CD8-positive, alpha-beta memory T cell (primary cell): Measurements from ENCODE around the gene RPS10. TPM values are rescaled to one million over a fixed set of nuclear protein-coding genes. Genes with fewer than 3 reads are reported as not detected.

ENCODE experiments used
- CTCF ChIA-PET: fragments of 350-600 bp; sonication (Branson Sonifier 250); formaldehyde crosslinking; loops from one replicate; lab custom pipeline; 2021; ENCODE audit warnings: antibody characterized with exemption; lab: Charles Lee
- POLR2A ChIA-PET: fragments of 350-600 bp; sonication (Branson Sonifier 250); formaldehyde crosslinking; loops from one replicate; lab custom pipeline; 2021; ENCODE audit warnings: antibody characterized with exemption; lab: Charles Lee
- DNase-seq, 5 donors: peaks; one replicate each; pipeline versions ENCODE4 v3.0.0 to v3.0.0-alpha.2; 2020 to 2022; ENCODE audit warnings: mixed read lengths in 1 of 5
- H3K27ac ChIP-seq: one replicate; pipeline ENCODE4 v1.7.0; 2013; ENCODE audit warnings: low read depth, mild to moderate bottlenecking, low read length, moderate library complexity
- H3K27me3 ChIP-seq: 2 replicates; pipeline ENCODE4 v1.7.0; 2013; ENCODE audit warnings: low read length, mild to moderate bottlenecking; ENCODE audit not compliant: insufficient read depth, poor library complexity, severe bottlenecking
- H3K36me3 ChIP-seq: 2 replicates; pipeline ENCODE4 v1.7.0; 2013; ENCODE audit warnings: mild to moderate bottlenecking, low read length, moderate library complexity; ENCODE audit not compliant: insufficient read depth
- H3K4me1 ChIP-seq: 2 replicates; pipeline ENCODE4 v1.7.0; 2013; ENCODE audit warnings: mild to moderate bottlenecking, low read length, moderate library complexity; ENCODE audit not compliant: insufficient read depth
- H3K4me3 ChIP-seq: 2 replicates; pipeline ENCODE4 v1.7.0; 2013; ENCODE audit warnings: mild to moderate bottlenecking, low read length
- H3K9me3 ChIP-seq: 2 replicates; pipeline ENCODE4 v1.7.0; 2013; ENCODE audit warnings: mild to moderate bottlenecking, low read length
- H3K27ac Mint-ChIP-seq, 8 donors: one replicate each; pipeline ENCODE4 v1.8.0; 2020 to 2021; ENCODE audit warnings: mixed read lengths in 8 of 8, mild to moderate bottlenecking in 6 of 8, inconsistent platforms in 3 of 8, moderate library complexity in 3 of 8
- H3K27me3 Mint-ChIP-seq, 2 donors: one replicate each; pipeline ENCODE4 v1.8.0; 2020 to 2021; ENCODE audit warnings: mixed read lengths in 2 of 2, mild to moderate bottlenecking in 1 of 2, moderate library complexity in 1 of 2
- H3K36me3 Mint-ChIP-seq, 3 donors: one replicate each; pipeline ENCODE4 v1.8.0; 2020 to 2021; ENCODE audit warnings: mixed read lengths in 3 of 3, inconsistent platforms in 1 of 3, mild to moderate bottlenecking in 1 of 3
- H3K4me1 Mint-ChIP-seq, 3 donors: one replicate each; pipeline ENCODE4 v1.8.0; 2020 to 2021; ENCODE audit warnings: mixed read lengths in 3 of 3, inconsistent platforms in 1 of 3, mild to moderate bottlenecking in 1 of 3
- H3K4me3 Mint-ChIP-seq, 7 donors: one replicate each; pipeline ENCODE4 v1.8.0; 2020 to 2021; ENCODE audit warnings: mixed read lengths in 7 of 7, mild to moderate bottlenecking in 6 of 7, moderate library complexity in 4 of 7, inconsistent platforms in 2 of 7
- H3K9me3 Mint-ChIP-seq, 5 donors: one replicate each; pipeline ENCODE4 v1.8.0; 2020 to 2022; ENCODE audit warnings: mixed read lengths in 5 of 5, mild to moderate bottlenecking in 3 of 5, moderate library complexity in 2 of 5, inconsistent platforms in 1 of 5
- polyA plus RNA-seq: library from polyadenylated mRNA; unstranded; fragments of 300-500 nt; fragmentation: Illumina TruSeq; gene quantifications from one replicate; pipeline ENCODE4 v1.2.3, GENCODE V29; 2021
- total RNA-seq, 2 experiments: library from RNA; stranded (reverse); gene quantifications; one replicate each; pipeline ENCODE4 v1.2.3, GENCODE V29; 2021

Gene RPS10
- total RNA-seq = 1,000 to 10,000 TPM; 1,999 to 2,032 TPM
- polyA plus RNA-seq = 1,462 TPM

DNA sequence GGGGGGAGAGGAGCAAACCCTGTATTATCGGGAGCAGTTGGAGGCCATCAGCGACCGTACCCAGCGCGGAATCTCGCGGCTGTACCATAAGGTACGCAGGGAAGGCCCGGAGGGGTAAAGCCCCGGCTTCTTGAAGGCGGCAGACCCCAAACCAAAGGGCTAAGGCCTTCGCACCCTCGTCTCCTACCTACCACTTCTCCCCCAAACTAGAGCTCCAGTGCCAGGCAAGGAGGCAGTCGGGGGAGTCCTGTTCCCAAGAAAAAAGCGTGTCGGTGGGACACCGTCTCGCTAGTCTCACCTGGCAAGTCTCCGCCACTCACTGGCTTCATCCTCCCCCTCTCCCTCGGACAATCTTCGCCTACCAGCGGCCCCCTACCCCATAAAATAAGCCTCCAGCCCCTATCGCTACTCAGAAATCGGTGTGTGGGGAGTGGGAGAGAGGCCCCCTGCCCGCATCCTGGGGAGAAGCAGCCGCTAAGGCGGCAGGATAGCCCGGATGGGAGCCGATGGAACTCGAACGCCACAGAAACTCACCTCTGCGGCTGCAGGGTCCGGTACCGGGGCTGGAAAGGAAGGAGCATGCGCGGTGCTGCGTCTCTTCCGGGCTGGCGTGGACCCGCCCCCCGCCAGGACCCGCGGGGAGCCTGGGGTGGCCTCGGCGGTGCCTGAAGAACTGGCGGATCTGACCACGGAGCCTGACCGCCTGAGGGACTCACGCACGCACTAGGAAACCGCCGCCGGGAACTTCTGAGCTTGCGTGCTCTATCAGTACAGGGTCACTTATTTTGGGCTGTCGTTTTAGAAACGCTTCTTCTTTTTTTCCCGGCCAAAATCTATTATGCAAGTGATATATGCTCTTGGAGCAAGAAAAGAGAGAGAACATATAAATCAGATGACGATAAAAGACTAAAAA, at the start of gene RPS10:
RPS10 (minus strand) TSS at position 572 of the 913 bp plus-strand sequence. CDS start 848 bp downstream, outside the sequence.
- DNase-seq = peak; percentile 85 to 90 (median 86)
- Histone ChIP-seq H3K4me3 (peak within 1 kb of the TSS; percentile 98), H3K27ac (peak within 1 kb of the TSS; percentile 94), H3K27me3 (no peaks in the 10 kb centered on the region), H3K9me3 (no peaks in the 10 kb centered on the region), H3K36me3 (peaks cover 35% of the 10 kb centered on the region), H3K4me1 (peaks cover 22% of the 10 kb centered on the region)
- no peaks in the 10 kb centered on the region for H3K27me3 Mint-ChIP-seq
- peak within 1 kb of the TSS; percentile 96 to 99 (median 98) for H3K27ac Mint-ChIP-seq
- CTCF ChIA-PET = interaction anchor here (1.1 to 2.4 kb wide), 5 partner anchors 11 to 229 kb away, joined by 3 to 10 read pairs (median 3); no protein-coding TSS in a partner anchor
- peaks cover 3 to 49% (median 5%) of the 10 kb centered on the region in 3 donors for H3K36me3 Mint-ChIP-seq
- H3K9me3 Mint-ChIP-seq = no peaks in the 10 kb centered on the region
- POLR2A ChIA-PET = interaction anchor here (0.5 to 2.1 kb wide), 5 partner anchors 34 to 1603 kb away, joined by 4 to 10 read pairs (median 6); partner anchors contain the start of genes HMGA1 and SMIM29
- peaks cover 26 to 45% (median 33%) of the 10 kb centered on the region in 3 donors for H3K4me1 Mint-ChIP-seq
- H3K4me3 Mint-ChIP-seq = peak within 1 kb of the TSS; percentile 97 to 100 (median 99)

DNA sequence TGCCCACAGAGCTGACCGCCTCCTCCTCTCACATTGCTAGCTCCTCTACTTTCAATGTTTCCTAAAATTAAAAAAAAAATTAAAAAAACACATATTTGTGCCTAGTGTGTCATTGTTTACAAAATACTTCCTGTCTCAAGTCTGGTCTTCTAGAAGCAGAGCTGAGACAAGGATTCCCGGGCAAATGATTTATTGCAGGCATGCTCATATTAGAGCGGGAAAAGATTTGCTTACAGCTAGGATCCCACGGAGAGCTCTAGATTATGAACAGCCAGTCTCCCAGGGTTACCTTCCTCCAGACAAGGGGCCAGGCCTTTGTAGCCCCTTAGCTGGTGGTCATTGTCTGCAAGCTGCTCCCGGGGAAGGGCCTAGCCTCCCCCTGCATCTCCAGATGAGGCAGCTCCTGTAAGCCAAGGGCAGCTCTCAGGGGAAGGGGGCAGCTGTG, 49.4 kb upstream of the RPS10 start:
- CTCF ChIA-PET = interaction anchor here (0.8 to 1.4 kb wide), 3 partner anchors 9 to 279 kb away, joined by 3 read pairs; no protein-coding TSS in a partner anchor
- no peak overlapping the region for H3K4me3 Mint-ChIP-seq

DNA sequence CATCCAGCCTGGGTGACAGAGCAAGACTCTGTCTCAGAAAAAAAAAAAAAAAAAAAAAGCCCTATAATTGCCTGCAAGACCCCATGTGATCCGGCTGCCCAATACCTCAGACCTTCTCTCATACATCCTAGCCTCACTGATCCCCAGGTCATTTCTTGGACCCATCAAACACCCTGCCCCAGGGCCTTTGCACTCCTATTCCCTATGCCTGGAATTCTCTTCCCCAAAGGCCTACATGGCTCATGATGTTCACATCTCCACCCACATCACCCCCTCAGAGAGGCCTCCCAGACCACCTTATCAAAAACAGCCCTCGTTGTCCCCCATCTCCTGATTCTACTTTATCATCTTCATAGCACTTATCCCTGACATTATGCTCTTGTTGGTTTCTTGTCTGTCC, 48.9 kb upstream of the RPS10 start:
- Mint-ChIP-seq H3K36me3 (peaks cover 0 to 5% (median 0%) of the 10 kb centered on the region in 3 donors), H3K27me3 (no peaks in the 10 kb centered on the region), H3K4me3 (no peak overlapping the region), H3K9me3 (peaks cover 0 to 4% (median 0%) of the 10 kb centered on the region in 5 donors), H3K27ac (peak overlapping the region in 3 of 8 donors; percentile 52 to 64 (median 54)), H3K4me1 (no peaks in the 10 kb centered on the region)
- ChIA-PET POLR2A (no interaction called here), CTCF (interaction anchor here (0.8 to 1.4 kb wide), 3 partner anchors 8 to 279 kb away, joined by 3 read pairs; no protein-coding TSS in a partner anchor)
- Histone ChIP-seq H3K9me3 (no peaks in the 10 kb centered on the region), H3K36me3 (no peaks in the 10 kb centered on the region), H3K27me3 (no peaks in the 10 kb centered on the region), H3K27ac (no peak overlapping the region), H3K4me1 (no peaks in the 10 kb centered on the region), H3K4me3 (no peak overlapping the region)
- no peak for DNase-seq

More for the DNA sequence above, 49.4 kb upstream of the RPS10 start:
- H3K27me3 Mint-ChIP-seq = no peaks in the 10 kb centered on the region
- H3K27ac ChIP-seq = no peak overlapping the region
- no peak overlapping the region for H3K4me3 ChIP-seq
- POLR2A ChIA-PET = no interaction called here
- peak overlapping the region in 1 of 8 donors; percentile 64 for H3K27ac Mint-ChIP-seq
- H3K4me1 ChIP-seq = no peaks in the 10 kb centered on the region
- H3K36me3 Mint-ChIP-seq = peaks cover 0 to 5% (median 0%) of the 10 kb centered on the region in 3 donors
- no peaks in the 10 kb centered on the region for H3K27me3 ChIP-seq
- H3K9me3 ChIP-seq = no peaks in the 10 kb centered on the region
- DNase-seq = no peak
- no peaks in the 10 kb centered on the region for H3K36me3 ChIP-seq
- peaks cover 0 to 4% (median 0%) of the 10 kb centered on the region in 5 donors for H3K9me3 Mint-ChIP-seq
- H3K4me1 Mint-ChIP-seq = no peaks in the 10 kb centered on the region

DNA sequence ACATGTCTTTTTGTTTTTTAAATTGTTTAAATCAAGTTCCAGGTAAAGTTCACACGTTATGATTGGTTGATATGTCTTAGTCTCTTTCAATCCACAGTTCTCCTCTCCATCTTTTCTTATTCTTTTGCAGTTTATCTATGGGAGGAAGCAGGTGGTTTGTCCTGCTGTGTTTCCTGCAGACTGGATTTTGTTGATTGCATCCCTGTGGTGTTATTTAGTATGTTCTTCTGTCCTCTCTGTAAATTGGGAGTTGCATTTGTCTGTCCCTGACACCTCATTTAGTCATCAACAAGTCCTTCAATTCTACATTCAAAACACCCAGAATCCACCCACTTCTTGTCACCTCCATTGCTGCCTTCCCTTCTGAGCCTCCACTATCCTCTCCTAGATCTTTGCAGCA, 48.1 kb upstream of the RPS10 start:
- H3K4me1 Mint-ChIP-seq = peaks cover 0 to 1% (median 0%) of the 10 kb centered on the region in 3 donors
- Histone ChIP-seq H3K4me3 (no peak overlapping the region), H3K4me1 (no peaks in the 10 kb centered on the region), H3K27ac (no peak overlapping the region), H3K36me3 (no peaks in the 10 kb centered on the region), H3K27me3 (no peaks in the 10 kb centered on the region), H3K9me3 (no peaks in the 10 kb centered on the region)
- H3K4me3 Mint-ChIP-seq = no peak overlapping the region
- peaks cover 0 to 4% (median 0%) of the 10 kb centered on the region in 5 donors for H3K9me3 Mint-ChIP-seq
- H3K36me3 Mint-ChIP-seq = peaks cover 0 to 5% (median 0%) of the 10 kb centered on the region in 3 donors
- ChIA-PET CTCF (no interaction called here), POLR2A (no interaction called here)
- no peaks in the 10 kb centered on the region for H3K27me3 Mint-ChIP-seq
- no peak overlapping the region for H3K27ac Mint-ChIP-seq
- no peak for DNase-seq

DNA sequence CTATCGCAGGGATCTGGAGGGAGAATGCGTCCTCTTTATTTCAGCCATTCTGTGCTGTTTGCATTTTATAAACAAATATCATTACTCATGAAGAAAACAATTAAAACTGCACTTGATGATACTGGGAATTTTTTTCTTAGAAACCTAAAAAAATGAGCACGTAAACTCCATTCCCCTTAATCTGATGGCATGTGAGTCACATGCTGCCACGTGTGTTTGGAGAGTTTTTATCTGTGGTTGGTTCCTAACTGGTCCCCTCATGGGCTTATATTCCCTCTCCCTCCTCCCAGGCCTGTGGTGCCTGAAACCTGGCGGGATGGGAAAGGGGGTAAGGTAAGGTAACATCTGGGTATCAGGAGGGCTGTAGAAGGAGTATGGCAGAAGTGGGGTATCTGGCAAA, 46.6 kb upstream of the RPS10 start:
- Mint-ChIP-seq H3K9me3 (peaks cover 0 to 4% (median 0%) of the 10 kb centered on the region in 5 donors), H3K27ac (no peak overlapping the region), H3K4me1 (peaks cover 0 to 1% (median 0%) of the 10 kb centered on the region in 3 donors), H3K36me3 (peaks cover 0 to 5% (median 0%) of the 10 kb centered on the region in 3 donors), H3K27me3 (no peaks in the 10 kb centered on the region), H3K4me3 (no peak overlapping the region)
- Histone ChIP-seq H3K9me3 (no peaks in the 10 kb centered on the region), H3K36me3 (no peaks in the 10 kb centered on the region), H3K4me1 (no peaks in the 10 kb centered on the region), H3K4me3 (no peak overlapping the region), H3K27ac (no peak overlapping the region), H3K27me3 (no peaks in the 10 kb centered on the region)
- POLR2A ChIA-PET = no interaction called here
- DNase-seq = no peak
- CTCF ChIA-PET = interaction anchor here (1.1 kb wide), 1 partner anchor 12 kb away, joined by 3 read pairs; no protein-coding TSS in a partner anchor

DNA sequence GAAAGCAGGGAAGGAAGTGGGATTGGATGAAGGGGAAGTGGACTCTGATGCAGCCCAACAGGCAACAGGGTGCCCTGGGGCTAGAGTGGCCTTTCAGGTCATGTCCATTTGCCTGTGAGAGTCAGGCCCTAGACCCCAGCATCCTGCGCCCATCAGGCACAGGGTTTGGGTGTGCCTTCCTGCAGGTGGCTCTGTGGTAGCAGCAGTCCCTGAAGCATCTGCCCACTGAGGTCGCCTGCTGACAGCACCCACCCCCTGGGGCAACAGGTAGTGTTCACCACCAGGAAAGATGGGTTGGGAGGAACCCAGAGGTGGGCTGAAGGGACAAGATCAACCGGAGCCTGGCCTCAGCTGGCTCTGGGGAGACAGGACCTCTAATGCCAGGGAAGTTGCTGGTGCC, 43.6 kb upstream of the RPS10 start:
- no peak overlapping the region for H3K27ac Mint-ChIP-seq
- no peak overlapping the region for H3K4me3 ChIP-seq
- no peaks in the 10 kb centered on the region for H3K9me3 ChIP-seq
- peaks cover 10 to 15% of the 10 kb centered on the region in 2 donors for H3K27me3 Mint-ChIP-seq
- H3K4me1 Mint-ChIP-seq = peaks cover 6 to 12% (median 8%) of the 10 kb centered on the region in 3 donors
- no peak for DNase-seq
- H3K4me1 ChIP-seq = peaks cover 4% of the 10 kb centered on the region
- no peak overlapping the region for H3K27ac ChIP-seq
- ChIA-PET POLR2A (no interaction called here), CTCF (interaction anchor here (1.0 to 2.3 kb wide), 2 partner anchors 10 to 139 kb away, joined by 3 to 10 read pairs; no protein-coding TSS in a partner anchor)
- peak overlapping the region in 1 of 7 donors; percentile 28 for H3K4me3 Mint-ChIP-seq
- no peaks in the 10 kb centered on the region for H3K36me3 ChIP-seq
- peaks cover 0 to 5% (median 0%) of the 10 kb centered on the region in 3 donors for H3K36me3 Mint-ChIP-seq
- H3K9me3 Mint-ChIP-seq = peaks cover 0 to 4% (median 0%) of the 10 kb centered on the region in 5 donors
- H3K27me3 ChIP-seq = peaks cover 5% of the 10 kb centered on the region

DNA sequence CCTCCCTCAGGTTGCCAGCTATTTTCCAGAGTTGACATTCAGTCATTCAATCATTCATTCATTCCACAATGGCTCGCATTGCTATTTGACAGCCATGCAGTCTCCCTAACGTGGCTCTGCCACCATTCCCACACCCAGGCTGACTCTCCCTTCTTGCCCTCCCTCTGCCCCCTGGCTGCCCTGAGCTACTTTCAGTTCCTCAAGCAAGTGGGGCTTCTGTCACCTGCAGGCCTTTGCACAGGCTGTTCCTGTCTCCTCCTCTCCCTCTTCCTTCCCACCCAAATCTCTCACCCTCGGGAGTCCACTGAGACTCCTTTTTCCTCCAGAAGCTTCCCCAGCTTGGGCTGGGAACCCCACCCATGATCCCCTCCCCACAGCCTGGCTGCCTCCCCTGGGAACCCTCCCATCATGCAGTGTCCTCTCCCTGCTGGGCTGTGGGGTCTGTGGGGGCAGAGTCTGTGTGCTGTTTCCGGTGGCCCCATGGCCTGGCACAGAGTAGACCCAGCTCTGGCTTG, 42.6 kb upstream of the RPS10 start:
- Mint-ChIP-seq H3K4me1 (peaks cover 6 to 12% (median 8%) of the 10 kb centered on the region in 3 donors), H3K27me3 (peaks cover 14 to 22% of the 10 kb centered on the region in 2 donors)

More for the DNA sequence above, 42.6 kb upstream of the RPS10 start:
- DNase-seq = no peak
- ChIA-PET POLR2A (no interaction called here), CTCF (interaction anchor here (1.0 to 2.3 kb wide), 2 partner anchors 9 to 140 kb away, joined by 3 to 10 read pairs; no protein-coding TSS in a partner anchor)
- H3K4me3 Mint-ChIP-seq = no peak overlapping the region
- no peaks in the 10 kb centered on the region for H3K36me3 Mint-ChIP-seq
- Histone ChIP-seq H3K36me3 (no peaks in the 10 kb centered on the region), H3K27ac (no peak overlapping the region), H3K4me3 (no peak overlapping the region), H3K9me3 (no peaks in the 10 kb centered on the region), H3K27me3 (peaks cover 5% of the 10 kb centered on the region), H3K4me1 (peaks cover 4% of the 10 kb centered on the region)
- peak overlapping the region in 1 of 8 donors; percentile 44 for H3K27ac Mint-ChIP-seq
- H3K9me3 Mint-ChIP-seq = no peaks in the 10 kb centered on the region
